ENCODE measurements around the gene GKN1. TPM values are rescaled to one million over a fixed set of nuclear protein-coding genes. Genes with fewer than 3 reads are reported as not detected.

Gene GKN1
- total RNA-seq: not detected
- long read RNA-seq: 0 reads

GRCh38 chr2:68974251-68974650 lies at the start of gene GKN1:
GKN1 (plus strand) TSS chr2:68974636; CDS start chr2:68974678, 42 bp downstream.
- no peak within 1 kb of the TSS for H3K4me3 ChIP-seq

GRCh38 chr2:68925295-68925896 lies 49.0 kb upstream of the GKN1 start:
- Histone ChIP-seq H3K27ac (no peak overlapping the region), H3K36me3 (no peaks in the 10 kb centered on the region), H3K9me3 (no peaks in the 10 kb centered on the region), H3K4me3 (no peak overlapping the region), H3K27me3 (ENCODE audit: low read depth) (no peaks in the 10 kb centered on the region), H3K4me1 (no peaks in the 10 kb centered on the region)
- intact Hi-C loops (cut with DNase I): no loop called here
- peak; percentile 89 for TF ChIP-seq CTCF (IDR thresholded peaks at IDR 0.05)
- ATAC-seq (peak; percentile 76 to 81), DNase-seq (no peak)

More at GRCh38 chr2:68974251-68974650, at the start of gene GKN1:
- ATAC-seq (no peak), DNase-seq (no peak)
- Histone ChIP-seq H3K4me1 (no peaks in the 10 kb centered on the region), H3K9me3 (no peaks in the 10 kb centered on the region), H3K27ac (no peak within 1 kb of the TSS), H3K27me3 (ENCODE audit: low read depth) (no peaks in the 10 kb centered on the region), H3K36me3 (no peaks in the 10 kb centered on the region)
- no peak for TF ChIP-seq CTCF (IDR thresholded peaks at IDR 0.05)
- intact Hi-C loops (cut with DNase I): no loop called here

GRCh38 chr2:68926796-68927195 lies 47.6 kb upstream of the GKN1 start:
- intact Hi-C loops (cut with DNase I): no loop called here
- H3K27me3 ChIP-seq (ENCODE audit: low read depth): no peaks in the 10 kb centered on the region

GRCh38 chr2:68931149-68931711 lies 43.2 kb upstream of the GKN1 start:
- intact Hi-C loops (cut with DNase I): no loop called here
- no peak for ATAC-seq
- H3K36me3 ChIP-seq: no peaks in the 10 kb centered on the region
- TF ChIP-seq CTCF (IDR thresholded peaks at IDR 0.05): no peak
- H3K27me3 ChIP-seq (ENCODE audit: low read depth): no peaks in the 10 kb centered on the region
- no peaks in the 10 kb centered on the region for H3K9me3 ChIP-seq
- H3K4me3 ChIP-seq: no peak overlapping the region
- no peak for DNase-seq
- peaks cover 5% of the 10 kb centered on the region for H3K4me1 ChIP-seq
- H3K27ac ChIP-seq: no peak overlapping the region

More at GRCh38 chr2:68926796-68927195, 47.6 kb upstream of the GKN1 start:
- Histone ChIP-seq H3K36me3 (no peaks in the 10 kb centered on the region), H3K9me3 (no peaks in the 10 kb centered on the region), H3K27ac (no peak overlapping the region), H3K4me3 (no peak overlapping the region), H3K4me1 (no peaks in the 10 kb centered on the region)
- no peak for DNase-seq
- ATAC-seq: no peak
- TF ChIP-seq CTCF (IDR thresholded peaks at IDR 0.05): no peak

GRCh38 chr2:68931799-68932198 lies 42.6 kb upstream of the GKN1 start:
- Histone ChIP-seq H3K4me1 (peaks cover 10% of the 10 kb centered on the region), H3K4me3 (no peak overlapping the region), H3K27ac (no peak overlapping the region), H3K9me3 (no peaks in the 10 kb centered on the region), H3K36me3 (no peaks in the 10 kb centered on the region), H3K27me3 (ENCODE audit: low read depth) (no peaks in the 10 kb centered on the region)
- ATAC-seq (peak in 1 of 2 donors; percentile 23), DNase-seq (no peak)
- TF ChIP-seq CTCF (IDR thresholded peaks at IDR 0.05): no peak
- intact Hi-C loops (cut with DNase I): no loop called here

Measured in lower lobe of right lung (tissue), 2 donors.